ENCODE measurements around the gene THSD4.

THSD4 gene

DNA sequence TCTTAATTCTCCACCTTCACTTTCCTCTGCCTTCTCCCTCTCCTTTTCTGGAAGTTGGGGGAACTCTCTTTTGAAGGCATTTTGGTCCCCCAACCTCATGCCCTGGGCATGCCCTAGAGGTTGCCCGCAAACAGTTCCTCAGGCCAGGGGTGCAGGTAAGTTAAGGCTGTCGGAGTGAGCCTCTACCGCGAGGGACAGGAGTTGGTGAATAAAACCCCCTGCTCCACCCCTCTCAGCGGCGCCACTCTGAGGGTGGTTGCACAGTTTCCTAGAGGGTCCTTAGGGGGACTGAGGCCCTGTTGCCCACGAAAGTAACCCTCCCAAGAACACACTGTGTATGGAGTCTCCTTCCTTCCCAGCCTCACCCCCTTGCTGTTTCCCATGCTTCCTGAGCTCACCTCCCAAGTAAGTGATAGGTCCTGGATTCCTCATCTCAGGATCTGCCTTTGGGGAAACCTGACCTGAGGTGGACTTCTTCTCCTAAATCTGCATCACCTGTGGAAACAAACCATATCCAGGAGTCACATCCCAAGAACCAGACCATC, 23.1 kb upstream of the THSD4 start:
- H3F3A ChIP-seq (ENCODE audit: insufficient read depth, low read length): no peaks in the 10 kb centered on the region

DNA sequence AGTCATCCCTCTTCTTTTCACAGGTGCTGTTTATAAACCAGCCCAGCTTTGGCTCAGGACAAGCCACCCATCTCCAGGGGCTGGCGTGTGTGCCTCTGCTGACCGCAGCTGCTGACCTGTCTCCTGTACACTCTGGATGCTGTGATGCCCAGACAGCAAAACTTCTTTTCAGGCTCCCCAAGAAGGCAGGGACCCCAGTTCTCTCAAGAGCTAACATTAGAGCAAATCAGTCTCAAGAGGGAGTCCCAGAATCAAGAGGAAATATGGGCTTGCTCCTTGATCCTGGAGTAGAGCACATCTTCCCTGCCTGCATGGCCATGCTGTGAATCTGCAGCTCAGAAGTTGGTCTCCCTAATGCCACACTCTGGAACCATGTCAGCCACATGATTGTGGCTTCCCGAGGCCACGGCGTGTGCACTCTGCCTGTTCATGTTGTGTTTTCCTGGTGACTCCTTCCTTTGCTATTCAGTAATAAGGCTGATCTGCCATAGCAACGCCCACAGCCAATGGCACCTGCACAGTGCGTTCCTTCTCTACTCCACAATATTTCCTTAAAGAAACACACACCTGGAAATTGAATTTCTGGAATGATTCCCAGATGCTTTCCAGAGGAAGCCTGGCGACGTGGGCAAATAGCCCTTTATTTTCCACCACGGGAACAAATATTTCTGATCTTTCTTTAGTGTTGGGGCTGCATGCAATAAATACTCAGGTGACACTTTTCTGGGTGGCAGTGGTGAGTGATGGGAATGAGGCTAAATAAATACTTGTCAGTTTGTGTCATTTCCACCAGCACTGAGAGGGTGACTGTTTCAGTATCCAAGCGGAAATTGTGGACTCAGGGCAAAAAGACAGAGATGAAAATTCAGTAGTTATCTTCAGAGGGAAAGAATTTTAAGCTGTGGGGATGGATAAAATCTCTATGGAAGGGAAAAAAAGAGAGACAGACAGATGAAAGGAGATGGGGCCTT, 21.9 kb upstream of the THSD4 start:
- Histone ChIP-seq H3K4me1 (ENCODE audit: low read length) (no peaks in the 10 kb centered on the region), H3K27ac (ENCODE audit: low read length) (no peak overlapping the region)

More for the DNA sequence above, 23.1 kb upstream of the THSD4 start:
- no peaks in the 10 kb centered on the region for H3K27me3 ChIP-seq (replicated peaks; ENCODE audit: insufficient read depth, low read length)
- H3K9me2 ChIP-seq (replicated peaks; ENCODE audit: insufficient read depth, low read length): no peaks in the 10 kb centered on the region
- no peaks in the 10 kb centered on the region for H3K9me3 ChIP-seq (replicated peaks; ENCODE audit: insufficient read depth, low read length)
- H3K79me2 ChIP-seq (ENCODE audit: low read length): no peaks in the 10 kb centered on the region
- no peak overlapping the region for H3K4me2 ChIP-seq (ENCODE audit: low read depth, low read length)
- H3K9ac ChIP-seq (ENCODE audit: low read length): no peak overlapping the region
- H3K4me1 ChIP-seq (ENCODE audit: low read length): no peaks in the 10 kb centered on the region
- H3K36me3 ChIP-seq (replicated peaks; ENCODE audit: insufficient read depth, low read length): no peaks in the 10 kb centered on the region
- H2AFZ ChIP-seq (ENCODE audit: low read length): no peak overlapping the region
- TF ChIP-seq, protein P1, sequence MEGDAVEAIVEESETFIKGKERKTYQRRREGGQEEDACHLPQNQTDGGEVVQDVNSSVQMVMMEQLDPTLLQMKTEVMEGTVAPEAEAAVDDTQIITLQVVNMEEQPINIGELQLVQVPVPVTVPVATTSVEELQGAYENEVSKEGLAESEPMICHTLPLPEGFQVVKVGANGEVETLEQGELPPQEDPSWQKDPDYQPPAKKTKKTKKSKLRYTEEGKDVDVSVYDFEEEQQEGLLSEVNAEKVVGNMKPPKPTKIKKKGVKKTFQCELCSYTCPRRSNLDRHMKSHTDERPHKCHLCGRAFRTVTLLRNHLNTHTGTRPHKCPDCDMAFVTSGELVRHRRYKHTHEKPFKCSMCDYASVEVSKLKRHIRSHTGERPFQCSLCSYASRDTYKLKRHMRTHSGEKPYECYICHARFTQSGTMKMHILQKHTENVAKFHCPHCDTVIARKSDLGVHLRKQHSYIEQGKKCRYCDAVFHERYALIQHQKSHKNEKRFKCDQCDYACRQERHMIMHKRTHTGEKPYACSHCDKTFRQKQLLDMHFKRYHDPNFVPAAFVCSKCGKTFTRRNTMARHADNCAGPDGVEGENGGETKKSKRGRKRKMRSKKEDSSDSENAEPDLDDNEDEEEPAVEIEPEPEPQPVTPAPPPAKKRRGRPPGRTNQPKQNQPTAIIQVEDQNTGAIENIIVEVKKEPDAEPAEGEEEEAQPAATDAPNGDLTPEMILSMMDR (IDR thresholded peaks at IDR 0.05; ENCODE audit: low read length): no peak
- TF ChIP-seq EZH2 (optimal IDR thresholded peaks at IDR 0.05; ENCODE audit: low read depth, low read length) (no peak), EZH2phosphoT487 (IDR thresholded peaks at IDR 0.05; ENCODE audit: low read length) (no peak)
- H4K20me1 ChIP-seq (ENCODE audit: insufficient read depth, low read length): no peaks in the 10 kb centered on the region
- no peak overlapping the region for H3K27ac ChIP-seq (ENCODE audit: low read length)
- H3K4me3 ChIP-seq (ENCODE audit: low read length): no peak overlapping the region
- DNase-seq: no peak

DNA sequence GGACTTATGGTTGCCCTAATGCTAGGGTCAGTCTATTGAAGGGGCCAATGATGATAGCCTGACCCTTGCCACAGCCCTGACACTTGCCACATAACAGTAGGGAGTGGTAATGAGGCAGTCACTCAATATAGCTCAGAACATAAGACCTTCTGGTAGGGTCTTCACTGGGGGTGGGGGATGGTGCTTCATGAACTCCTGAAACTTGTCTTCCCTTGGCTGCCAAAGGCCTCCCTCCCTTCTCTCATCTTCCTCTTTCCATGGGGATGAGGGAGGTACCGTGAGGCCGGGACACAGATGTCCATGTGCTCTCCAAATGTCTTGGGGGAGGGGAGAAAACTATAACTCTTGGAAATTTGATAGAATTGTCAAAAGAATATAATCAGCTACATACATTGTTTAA, 21.1 kb upstream of the THSD4 start:
- H3K36me3 ChIP-seq (replicated peaks; ENCODE audit: insufficient read depth, low read length): no peaks in the 10 kb centered on the region
- H3K4me2 ChIP-seq (ENCODE audit: low read depth, low read length): no peak overlapping the region
- no peaks in the 10 kb centered on the region for H3K27me3 ChIP-seq (replicated peaks; ENCODE audit: insufficient read depth, low read length)
- no peaks in the 10 kb centered on the region for H3K9me2 ChIP-seq (replicated peaks; ENCODE audit: insufficient read depth, low read length)
- no peaks in the 10 kb centered on the region for H3K4me1 ChIP-seq (ENCODE audit: low read length)
- H4K20me1 ChIP-seq (ENCODE audit: insufficient read depth, low read length): no peaks in the 10 kb centered on the region
- no peak overlapping the region for H3K9ac ChIP-seq (ENCODE audit: low read length)
- no peaks in the 10 kb centered on the region for H3K9me3 ChIP-seq (replicated peaks; ENCODE audit: insufficient read depth, low read length)
- no peaks in the 10 kb centered on the region for H3F3A ChIP-seq (ENCODE audit: insufficient read depth, low read length)
- no peak for TF ChIP-seq EZH2 (optimal IDR thresholded peaks at IDR 0.05; ENCODE audit: low read depth, low read length)
- TF ChIP-seq EZH2phosphoT487 (IDR thresholded peaks at IDR 0.05; ENCODE audit: low read length): no peak
- TF ChIP-seq, protein P1 (IDR thresholded peaks at IDR 0.05; ENCODE audit: low read length): no peak
- H3K4me3 ChIP-seq (ENCODE audit: low read length): no peak overlapping the region
- H2AFZ ChIP-seq (ENCODE audit: low read length): no peak overlapping the region
- no peaks in the 10 kb centered on the region for H3K79me2 ChIP-seq (ENCODE audit: low read length)
- DNase-seq: no peak
- H3K27ac ChIP-seq (ENCODE audit: low read length): no peak overlapping the region

More for the DNA sequence above, 21.9 kb upstream of the THSD4 start:
- Histone ChIP-seq H3K9me2 (replicated peaks; ENCODE audit: insufficient read depth, low read length) (no peaks in the 10 kb centered on the region), H3F3A (ENCODE audit: insufficient read depth, low read length) (no peaks in the 10 kb centered on the region), H3K79me2 (ENCODE audit: low read length) (no peaks in the 10 kb centered on the region), H4K20me1 (ENCODE audit: insufficient read depth, low read length) (no peaks in the 10 kb centered on the region), H3K4me2 (ENCODE audit: low read depth, low read length) (no peak overlapping the region), H3K4me3 (ENCODE audit: low read length) (no peak overlapping the region), H3K36me3 (replicated peaks; ENCODE audit: insufficient read depth, low read length) (no peaks in the 10 kb centered on the region), H3K27me3 (replicated peaks; ENCODE audit: insufficient read depth, low read length) (no peaks in the 10 kb centered on the region), H3K9me3 (replicated peaks; ENCODE audit: insufficient read depth, low read length) (no peaks in the 10 kb centered on the region), H2AFZ (ENCODE audit: low read length) (no peak overlapping the region), H3K9ac (ENCODE audit: low read length) (no peak overlapping the region)
- TF ChIP-seq, protein P1 (IDR thresholded peaks at IDR 0.05; ENCODE audit: low read length): no peak
- TF ChIP-seq EZH2phosphoT487 (IDR thresholded peaks at IDR 0.05; ENCODE audit: low read length): no peak
- TF ChIP-seq EZH2 (optimal IDR thresholded peaks at IDR 0.05; ENCODE audit: low read depth, low read length): no peak
- no peak for DNase-seq

Data from MM.1S (cell line).